22Rv1 (cell line): Measurements from ENCODE around the gene RPP25L.

ENCODE experiments used
- ZFX ChIP-seq: fragments of 450-650 bp; IDR thresholded peaks from 2 replicates; pipeline ENCODE4 v1.6.1; 2017; ENCODE audit warnings: antibody characterized with exemption, borderline replicate concordance
- TF ChIP-seq, protein P1 (sequence below): fragments of 450-650 bp; IDR thresholded peaks from 2 replicates; pipeline ENCODE4 v1.5.1; 2017; ENCODE audit warnings: mild to moderate bottlenecking

- TF ChIP-seq, protein P1, sequence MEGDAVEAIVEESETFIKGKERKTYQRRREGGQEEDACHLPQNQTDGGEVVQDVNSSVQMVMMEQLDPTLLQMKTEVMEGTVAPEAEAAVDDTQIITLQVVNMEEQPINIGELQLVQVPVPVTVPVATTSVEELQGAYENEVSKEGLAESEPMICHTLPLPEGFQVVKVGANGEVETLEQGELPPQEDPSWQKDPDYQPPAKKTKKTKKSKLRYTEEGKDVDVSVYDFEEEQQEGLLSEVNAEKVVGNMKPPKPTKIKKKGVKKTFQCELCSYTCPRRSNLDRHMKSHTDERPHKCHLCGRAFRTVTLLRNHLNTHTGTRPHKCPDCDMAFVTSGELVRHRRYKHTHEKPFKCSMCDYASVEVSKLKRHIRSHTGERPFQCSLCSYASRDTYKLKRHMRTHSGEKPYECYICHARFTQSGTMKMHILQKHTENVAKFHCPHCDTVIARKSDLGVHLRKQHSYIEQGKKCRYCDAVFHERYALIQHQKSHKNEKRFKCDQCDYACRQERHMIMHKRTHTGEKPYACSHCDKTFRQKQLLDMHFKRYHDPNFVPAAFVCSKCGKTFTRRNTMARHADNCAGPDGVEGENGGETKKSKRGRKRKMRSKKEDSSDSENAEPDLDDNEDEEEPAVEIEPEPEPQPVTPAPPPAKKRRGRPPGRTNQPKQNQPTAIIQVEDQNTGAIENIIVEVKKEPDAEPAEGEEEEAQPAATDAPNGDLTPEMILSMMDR = no peak
- no peak for TF ChIP-seq ZFX
These were observed 41.5 kb upstream of the RPP25L start for GRCh38 chr9:34653151-34654072.
